AG09309 (cell line): ENCODE measurements around the gene SOD1.

ENCODE experiments used
- DNase-seq: peaks from one replicate; pipeline ENCODE4 v3.0.0-alpha.2; 2010; ENCODE audit warnings: low read depth
- H3K4me3 ChIP-seq: 2 replicates; pipeline ENCODE4 v1.5.1; 2011; ENCODE audit warnings: mild to moderate bottlenecking, low read depth, low read length, moderate library complexity; ENCODE audit not compliant: control insufficient read depth
- TF ChIP-seq, protein P1 (sequence below): IDR thresholded peaks from 2 replicates; pipeline ENCODE4 v1.5.1; 2011; ENCODE audit warnings: mild to moderate bottlenecking, low read depth, low read length, inconsistent platforms; ENCODE audit not compliant: insufficient read depth, control insufficient read depth; ENCODE audit errors: missing control alignments

The SOD1 gene

DNA sequence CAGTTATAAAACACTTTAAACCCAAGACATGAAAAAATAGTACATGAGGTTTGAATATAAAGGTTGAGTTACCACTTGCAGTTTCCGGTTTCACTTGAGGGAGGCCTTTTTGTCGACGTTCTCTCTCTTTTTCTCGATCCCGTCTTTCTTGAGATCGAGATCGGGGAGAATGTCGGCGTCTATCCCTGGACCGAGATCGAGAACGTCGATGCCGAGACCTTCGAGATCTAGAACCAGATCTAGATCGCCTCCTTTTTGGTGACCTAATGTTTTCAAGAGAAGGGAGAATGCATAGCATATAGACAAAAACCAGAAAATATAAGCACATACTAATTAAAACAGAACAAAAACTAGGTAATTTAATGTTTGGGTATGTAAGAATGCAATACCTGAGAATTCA lies 33.7 kb downstream of the SOD1 start:
- TF ChIP-seq, protein P1, sequence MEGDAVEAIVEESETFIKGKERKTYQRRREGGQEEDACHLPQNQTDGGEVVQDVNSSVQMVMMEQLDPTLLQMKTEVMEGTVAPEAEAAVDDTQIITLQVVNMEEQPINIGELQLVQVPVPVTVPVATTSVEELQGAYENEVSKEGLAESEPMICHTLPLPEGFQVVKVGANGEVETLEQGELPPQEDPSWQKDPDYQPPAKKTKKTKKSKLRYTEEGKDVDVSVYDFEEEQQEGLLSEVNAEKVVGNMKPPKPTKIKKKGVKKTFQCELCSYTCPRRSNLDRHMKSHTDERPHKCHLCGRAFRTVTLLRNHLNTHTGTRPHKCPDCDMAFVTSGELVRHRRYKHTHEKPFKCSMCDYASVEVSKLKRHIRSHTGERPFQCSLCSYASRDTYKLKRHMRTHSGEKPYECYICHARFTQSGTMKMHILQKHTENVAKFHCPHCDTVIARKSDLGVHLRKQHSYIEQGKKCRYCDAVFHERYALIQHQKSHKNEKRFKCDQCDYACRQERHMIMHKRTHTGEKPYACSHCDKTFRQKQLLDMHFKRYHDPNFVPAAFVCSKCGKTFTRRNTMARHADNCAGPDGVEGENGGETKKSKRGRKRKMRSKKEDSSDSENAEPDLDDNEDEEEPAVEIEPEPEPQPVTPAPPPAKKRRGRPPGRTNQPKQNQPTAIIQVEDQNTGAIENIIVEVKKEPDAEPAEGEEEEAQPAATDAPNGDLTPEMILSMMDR: no peak
- no peak overlapping the region for H3K4me3 ChIP-seq
- DNase-seq: no peak

DNA sequence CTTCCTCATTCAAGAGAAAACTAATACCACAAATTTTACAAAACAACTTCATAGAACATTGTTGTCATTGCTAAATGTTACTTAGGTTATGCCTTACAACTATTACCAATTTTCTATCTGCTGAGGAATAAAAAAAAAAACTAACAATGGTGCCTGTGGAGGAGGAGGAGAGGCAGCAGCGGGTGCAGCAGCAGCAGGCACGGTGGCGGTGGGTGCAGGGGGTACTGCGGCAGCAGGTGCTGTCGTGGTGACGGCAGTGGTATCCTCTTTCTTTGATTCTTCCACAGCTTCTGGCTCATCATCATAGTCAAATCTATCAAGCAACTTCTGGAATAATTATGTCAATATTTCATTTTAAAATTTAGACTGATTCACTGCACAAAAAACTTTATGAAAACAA lies 36.9 kb downstream of the SOD1 start:
- DNase-seq: no peak
- H3K4me3 ChIP-seq: no peak overlapping the region
- TF ChIP-seq, protein P1: no peak

DNA sequence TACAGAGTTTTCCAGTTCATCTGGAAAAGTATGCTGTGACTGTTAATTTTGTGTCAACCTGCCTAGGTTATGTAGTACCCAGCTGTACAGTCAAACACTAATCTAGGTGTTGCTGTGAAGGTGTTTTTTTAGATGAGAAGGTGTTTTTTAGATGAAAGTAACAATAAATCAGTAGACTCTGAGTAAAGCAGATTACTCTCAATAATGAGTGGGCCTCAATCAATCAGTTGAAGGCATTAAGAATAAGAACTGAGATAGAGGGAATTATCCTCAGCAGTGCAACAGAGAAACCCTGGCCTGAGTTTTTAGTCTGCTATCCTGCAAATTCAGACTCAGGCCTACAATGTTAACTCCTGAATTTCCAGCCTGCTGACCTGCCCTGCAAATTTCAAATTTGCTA lies 39.0 kb downstream of the SOD1 start:
- H3K4me3 ChIP-seq: no peak overlapping the region
- TF ChIP-seq, protein P1: no peak
- no peak for DNase-seq

DNA sequence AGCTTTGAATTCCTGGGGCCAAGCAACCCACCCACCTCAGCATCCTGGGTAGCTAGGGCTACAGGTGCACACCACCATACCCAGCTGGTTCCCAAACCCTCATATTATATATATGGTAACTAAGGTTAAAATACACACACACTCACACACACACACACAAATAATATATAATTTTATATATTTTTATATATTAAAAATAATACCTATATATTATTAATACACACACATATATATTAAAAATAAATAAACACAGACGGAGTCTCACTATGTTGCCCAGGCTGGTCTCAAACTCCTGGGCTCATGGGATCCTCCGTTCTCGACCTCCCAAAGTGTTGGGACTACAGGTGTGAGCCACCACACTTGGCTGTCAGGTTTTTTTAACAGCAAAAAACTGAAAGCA lies 40.5 kb downstream of the SOD1 start:
- TF ChIP-seq, protein P1: no peak
- H3K4me3 ChIP-seq: no peak overlapping the region
- DNase-seq: no peak

DNA sequence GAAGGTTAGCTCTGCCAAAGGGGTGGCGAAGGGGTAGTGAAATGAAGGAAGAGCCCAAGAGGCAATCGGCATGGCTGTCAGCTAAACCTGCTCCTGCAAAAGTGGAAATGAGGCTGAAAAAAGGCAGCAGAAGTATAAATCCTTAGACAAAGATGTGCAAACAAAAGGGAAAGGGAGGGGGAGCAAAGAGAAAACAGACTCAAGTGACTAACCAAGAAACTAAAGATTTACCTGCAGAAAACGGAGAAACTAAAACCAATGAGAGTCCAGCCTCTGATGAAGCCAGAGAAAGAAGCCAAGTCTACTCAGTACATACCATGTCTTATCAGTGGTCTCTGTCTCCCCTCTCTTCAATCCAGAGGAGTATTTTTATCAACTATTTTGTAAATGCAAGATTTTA lies 47.1 kb downstream of the SOD1 start:
- TF ChIP-seq, protein P1: no peak
- no peak overlapping the region for H3K4me3 ChIP-seq
- DNase-seq: no peak

DNA sequence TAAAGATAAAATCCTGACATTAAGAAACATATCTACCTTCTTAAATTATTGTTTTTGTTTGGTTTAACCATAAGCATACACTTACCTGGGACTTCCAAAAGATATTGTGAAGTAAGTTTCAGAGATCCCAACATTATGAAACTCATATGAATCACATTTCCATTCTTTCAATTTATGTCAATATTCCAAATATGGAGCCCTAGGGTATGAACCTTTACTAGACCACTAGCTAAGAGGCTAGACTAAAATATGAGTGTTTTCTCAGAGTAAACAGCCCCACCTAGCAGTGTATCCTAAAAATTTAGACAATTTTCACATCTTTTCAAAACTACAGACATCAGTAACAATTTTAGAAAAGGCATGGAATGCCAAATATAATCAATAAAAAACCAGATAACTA lies 48.0 kb downstream of the SOD1 start:
- TF ChIP-seq, protein P1: no peak
- H3K4me3 ChIP-seq: no peak overlapping the region
- no peak for DNase-seq

DNA sequence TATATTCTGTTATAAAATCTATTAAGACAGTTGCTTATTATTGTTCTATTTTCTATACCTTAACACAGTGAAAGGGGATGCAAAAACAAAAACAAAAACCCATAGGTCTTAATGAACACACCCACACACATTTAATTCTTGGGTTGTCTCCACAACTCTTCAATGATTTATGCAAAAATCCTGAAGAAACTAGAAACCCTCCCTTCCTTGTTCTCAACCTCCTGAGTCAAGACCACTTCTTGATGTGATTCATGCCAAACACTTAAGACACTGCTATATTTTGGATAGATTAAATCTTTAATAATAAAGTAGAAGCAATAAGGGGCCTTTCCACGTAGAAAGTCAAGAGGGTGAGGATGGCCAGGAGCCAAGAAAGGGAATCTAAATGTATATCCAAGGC lies 49.0 kb downstream of the SOD1 start:
- TF ChIP-seq, protein P1: no peak
- no peak overlapping the region for H3K4me3 ChIP-seq
- DNase-seq: no peak
